Activated CD8-positive, alpha-beta T cell treated with anti-CD3 and anti-CD28 coated beads, Interleukin-2, amount 10 ng/mL, durations not matched to agents 7 days and 5 days (primary cell): ENCODE measurements around the gene FNDC3A. TPM values are rescaled to one million over a fixed set of nuclear protein-coding genes. Genes with fewer than 3 reads are reported as not detected.

Source experiments
- ATAC-seq: fragments of 150-1000 bp; cut with Tn5 transposase; one replicate; pipeline ENCODE4 v1.10.0; 2021; ENCODE audit warnings: moderate library complexity
- CTCF ChIA-PET: fragments of 350-600 bp; sonication (Branson Sonifier 250); formaldehyde crosslinking; loops from one replicate; lab custom pipeline; 2021; ENCODE audit warnings: antibody characterized with exemption; lab: Charles Lee
- POLR2A ChIA-PET: fragments of 350-600 bp; sonication (Branson Sonifier 250); formaldehyde crosslinking; loops from one replicate; lab custom pipeline; 2021; ENCODE audit warnings: antibody characterized with exemption; lab: Charles Lee
- DNase-seq: peaks from one replicate; pipeline ENCODE4 v3.0.0-alpha.2; 2020
- H3K27ac Mint-ChIP-seq: one replicate; pipeline ENCODE4 v1.8.0; 2021; ENCODE audit warnings: mild to moderate bottlenecking, mixed read lengths
- H3K27me3 Mint-ChIP-seq: one replicate; pipeline ENCODE4 v1.8.0; 2021; ENCODE audit warnings: low read depth, mixed read lengths
- H3K36me3 Mint-ChIP-seq: one replicate; pipeline ENCODE4 v1.8.0; 2021; ENCODE audit warnings: low read depth, mixed read lengths
- H3K4me1 Mint-ChIP-seq: one replicate; pipeline ENCODE4 v1.8.0; 2021; ENCODE audit warnings: low read depth, mixed read lengths
- H3K4me3 Mint-ChIP-seq: one replicate; pipeline ENCODE4 v1.8.0; 2021; ENCODE audit warnings: mild to moderate bottlenecking, mixed read lengths
- H3K9me3 Mint-ChIP-seq: one replicate; pipeline ENCODE4 v1.8.0; 2022; ENCODE audit warnings: mixed read lengths; ENCODE audit not compliant: insufficient read depth
- total RNA-seq, 2 experiments: library from RNA; stranded (reverse); gene quantifications; one replicate each; pipeline ENCODE4 v1.2.3, GENCODE V29; 2021

Gene FNDC3A
- total RNA-seq, 2 experiments from 2014 or later: 25.5 to 25.7 TPM

GRCh38 chr13:49254007-49254406, 278.3 kb downstream of the FNDC3A start:
- no peaks in the 10 kb centered on the region for H3K27me3 Mint-ChIP-seq
- no peak overlapping the region for H3K4me3 Mint-ChIP-seq
- no peaks in the 10 kb centered on the region for H3K9me3 Mint-ChIP-seq
- ChIA-PET POLR2A (no interaction called here), CTCF (interaction anchor here (0.9 kb wide), 1 partner anchor 27 kb away, joined by 3 read pairs; no protein-coding TSS in a partner anchor)
- H3K4me1 Mint-ChIP-seq: peaks cover 59% of the 10 kb centered on the region
- H3K36me3 Mint-ChIP-seq: peaks cover 55% of the 10 kb centered on the region
- H3K27ac Mint-ChIP-seq: peak overlapping the region; percentile 60
- ATAC-seq (peak; percentile 21), DNase-seq (no peak)

- ATAC-seq (no peak), DNase-seq (no peak)
- POLR2A ChIA-PET: interaction anchor here (1.0 to 4.1 kb wide), 2 partner anchors 8 to 239 kb away, joined by 3 to 31 read pairs; partner anchors contain the start of genes CDADC1 and PHF11
- no peaks in the 10 kb centered on the region for H3K27me3 Mint-ChIP-seq
- H3K36me3 Mint-ChIP-seq: peaks cover 54% of the 10 kb centered on the region
- H3K4me1 Mint-ChIP-seq: peaks cover 39% of the 10 kb centered on the region
- H3K9me3 Mint-ChIP-seq: no peaks in the 10 kb centered on the region
- CTCF ChIA-PET: interaction anchor here (1.3 to 3.2 kb wide), 2 partner anchors 24 to 42 kb away, joined by 3 to 14 read pairs; no protein-coding TSS in a partner anchor
- H3K27ac Mint-ChIP-seq: peak overlapping the region; percentile 35
- H3K4me3 Mint-ChIP-seq: no peak overlapping the region
These were observed 281.1 kb downstream of the FNDC3A start for GRCh38 chr13:49256841-49257240.

DNA sequence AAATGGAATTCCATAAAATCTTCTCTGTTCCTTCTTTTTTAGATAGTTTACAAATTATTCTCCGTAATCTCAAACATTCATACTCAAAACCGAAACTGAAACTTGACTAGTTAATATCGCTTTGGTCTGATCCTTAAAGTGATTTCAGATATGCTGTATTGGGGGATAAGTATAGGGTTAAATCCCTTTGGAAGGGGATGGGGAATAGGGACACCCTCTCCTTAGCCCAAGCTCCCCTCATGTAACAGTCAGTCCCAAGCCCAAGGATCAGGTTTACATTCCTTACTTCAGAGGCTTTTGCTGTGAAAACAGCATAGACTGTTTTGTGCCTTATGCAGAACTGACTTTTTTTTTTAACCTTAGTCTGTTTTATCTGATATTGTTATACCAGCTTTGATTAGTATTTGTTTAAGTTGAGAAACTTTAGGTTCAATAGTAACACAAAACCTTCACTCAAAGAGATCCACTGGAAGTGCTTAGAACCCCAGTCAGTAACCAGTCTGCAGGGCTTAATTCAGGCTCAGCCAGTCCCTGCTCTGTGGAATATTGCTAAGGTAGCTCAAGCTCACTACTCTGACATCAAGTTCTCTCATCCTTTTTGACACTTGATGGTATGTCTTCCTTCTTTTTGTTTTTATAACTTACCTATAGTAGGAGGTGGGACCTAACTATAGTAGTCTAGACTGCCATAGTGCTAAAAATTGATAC, 282.5 kb downstream of the FNDC3A start:
- H3K4me1 Mint-ChIP-seq: peaks cover 31% of the 10 kb centered on the region
- peak overlapping the region; percentile 76 for H3K4me3 Mint-ChIP-seq
- CTCF ChIA-PET: interaction anchor here (1.0 to 3.2 kb wide), 5 partner anchors 10 to 43 kb away, joined by 3 to 17 read pairs (median 4); partner anchors contain the start of gene CDADC1
- H3K27ac Mint-ChIP-seq: peak overlapping the region; percentile 86
- DNase-seq (no peak), ATAC-seq (peak; percentile 52)
- H3K9me3 Mint-ChIP-seq: no peaks in the 10 kb centered on the region
- H3K36me3 Mint-ChIP-seq: peaks cover 54% of the 10 kb centered on the region
- POLR2A ChIA-PET: interaction anchor here (4.1 kb wide), 1 partner anchor 10 kb away, joined by 31 read pairs; the partner anchor contains the start of gene CDADC1
- no peaks in the 10 kb centered on the region for H3K27me3 Mint-ChIP-seq

Other genes with a start within 250 kb of the FNDC3A start
- not detected for gene MLNR, start 244.4 kb downstream of the FNDC3A start, total RNA-seq